Parathyroid adenoma (tissue), 2 donors: ENCODE data around the gene PPP1R14D.

ENCODE experiments used
- H2AFZ ChIP-seq: fragments of 300-600 bp; sonication (generic); one replicate; pipeline ENCODE4 v1.7.0; 2017; ENCODE audit warnings: antibody characterized with exemption, mild to moderate bottlenecking
- H3K27ac ChIP-seq: fragments of 300-600 bp; sonication (generic); one replicate; pipeline ENCODE4 v1.7.0; 2017
- H3K27me3 ChIP-seq: fragments of 300-600 bp; sonication (generic); one replicate; pipeline ENCODE4 v1.7.0; 2017; ENCODE audit warnings: low read length; ENCODE audit not compliant: control insufficient read depth, insufficient read depth
- H3K36me3 ChIP-seq: fragments of 300-600 bp; sonication (generic); one replicate; pipeline ENCODE4 v1.7.0; 2017; ENCODE audit warnings: low read length; ENCODE audit not compliant: control insufficient read depth, insufficient read depth
- H3K4me1 ChIP-seq: fragments of 300-600 bp; sonication (generic); one replicate; pipeline ENCODE4 v1.7.0; 2017; ENCODE audit warnings: control low read depth
- H3K4me2 ChIP-seq: fragments of 300-600 bp; sonication (generic); one replicate; pipeline ENCODE4 v1.7.0; 2017; ENCODE audit warnings: low read length
- H3K4me3 ChIP-seq: fragments of 300-600 bp; sonication (generic); one replicate; pipeline ENCODE4 v1.7.0; 2017; ENCODE audit warnings: low read depth, low read length
- H3K79me2 ChIP-seq: fragments of 300-600 bp; sonication (generic); one replicate; pipeline ENCODE4 v1.7.0; 2017; ENCODE audit warnings: control low read depth
- H3K9ac ChIP-seq: fragments of 300-600 bp; sonication (generic); one replicate; pipeline ENCODE4 v1.7.0; 2017; ENCODE audit warnings: mild to moderate bottlenecking
- H3K9me3 ChIP-seq: fragments of 300-600 bp; sonication (generic); one replicate; pipeline ENCODE4 v1.7.0; 2017; ENCODE audit warnings: low read length; ENCODE audit not compliant: control insufficient read depth
- TF ChIP-seq, protein P1 (sequence below): fragments of 300-600 bp; sonication (generic); IDR thresholded peaks from one replicate; pipeline ENCODE4 v1.7.0; 2017; ENCODE audit warnings: antibody characterized with exemption, mild to moderate bottlenecking
- donor health status: primary hyperparathyroidism.

The PPP1R14D gene

GRCh38 chr15:40857601-40858341, 29.3 kb upstream of the PPP1R14D start:
- TF ChIP-seq, protein P1, sequence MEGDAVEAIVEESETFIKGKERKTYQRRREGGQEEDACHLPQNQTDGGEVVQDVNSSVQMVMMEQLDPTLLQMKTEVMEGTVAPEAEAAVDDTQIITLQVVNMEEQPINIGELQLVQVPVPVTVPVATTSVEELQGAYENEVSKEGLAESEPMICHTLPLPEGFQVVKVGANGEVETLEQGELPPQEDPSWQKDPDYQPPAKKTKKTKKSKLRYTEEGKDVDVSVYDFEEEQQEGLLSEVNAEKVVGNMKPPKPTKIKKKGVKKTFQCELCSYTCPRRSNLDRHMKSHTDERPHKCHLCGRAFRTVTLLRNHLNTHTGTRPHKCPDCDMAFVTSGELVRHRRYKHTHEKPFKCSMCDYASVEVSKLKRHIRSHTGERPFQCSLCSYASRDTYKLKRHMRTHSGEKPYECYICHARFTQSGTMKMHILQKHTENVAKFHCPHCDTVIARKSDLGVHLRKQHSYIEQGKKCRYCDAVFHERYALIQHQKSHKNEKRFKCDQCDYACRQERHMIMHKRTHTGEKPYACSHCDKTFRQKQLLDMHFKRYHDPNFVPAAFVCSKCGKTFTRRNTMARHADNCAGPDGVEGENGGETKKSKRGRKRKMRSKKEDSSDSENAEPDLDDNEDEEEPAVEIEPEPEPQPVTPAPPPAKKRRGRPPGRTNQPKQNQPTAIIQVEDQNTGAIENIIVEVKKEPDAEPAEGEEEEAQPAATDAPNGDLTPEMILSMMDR = peak; percentile 87
- Histone ChIP-seq H2AFZ (no peak overlapping the region), H3K4me3 (no peak overlapping the region), H3K27ac (no peak overlapping the region), H3K4me1 (no peaks in the 10 kb centered on the region), H3K27me3 (no peaks in the 10 kb centered on the region), H3K79me2 (no peaks in the 10 kb centered on the region), H3K36me3 (no peaks in the 10 kb centered on the region), H3K9me3 (no peaks in the 10 kb centered on the region), H3K4me2 (no peak overlapping the region), H3K9ac (no peak overlapping the region)

GRCh38 chr15:40856746-40857145, 28.2 kb upstream of the PPP1R14D start:
- Histone ChIP-seq H3K9ac (no peak overlapping the region), H3K4me1 (no peaks in the 10 kb centered on the region)

GRCh38 chr15:40855706-40856234, 27.3 kb upstream of the PPP1R14D start:
- H3K27me3 ChIP-seq = no peaks in the 10 kb centered on the region
- H3K36me3 ChIP-seq = no peaks in the 10 kb centered on the region
- H3K9me3 ChIP-seq = no peaks in the 10 kb centered on the region
- no peak overlapping the region for H2AFZ ChIP-seq
- H3K4me1 ChIP-seq = no peaks in the 10 kb centered on the region
- no peak overlapping the region for H3K27ac ChIP-seq
- no peaks in the 10 kb centered on the region for H3K79me2 ChIP-seq
- H3K4me3 ChIP-seq = no peak overlapping the region
- TF ChIP-seq, protein P1 = no peak
- no peak overlapping the region for H3K9ac ChIP-seq
- H3K4me2 ChIP-seq = no peak overlapping the region

More at GRCh38 chr15:40856746-40857145, 28.2 kb upstream of the PPP1R14D start:
- H2AFZ ChIP-seq = no peak overlapping the region
- H3K27ac ChIP-seq = no peak overlapping the region
- H3K27me3 ChIP-seq = no peaks in the 10 kb centered on the region
- no peaks in the 10 kb centered on the region for H3K9me3 ChIP-seq
- H3K79me2 ChIP-seq = no peaks in the 10 kb centered on the region
- no peak overlapping the region for H3K4me3 ChIP-seq
- TF ChIP-seq, protein P1 = no peak
- no peak overlapping the region for H3K4me2 ChIP-seq
- no peaks in the 10 kb centered on the region for H3K36me3 ChIP-seq

DNA sequence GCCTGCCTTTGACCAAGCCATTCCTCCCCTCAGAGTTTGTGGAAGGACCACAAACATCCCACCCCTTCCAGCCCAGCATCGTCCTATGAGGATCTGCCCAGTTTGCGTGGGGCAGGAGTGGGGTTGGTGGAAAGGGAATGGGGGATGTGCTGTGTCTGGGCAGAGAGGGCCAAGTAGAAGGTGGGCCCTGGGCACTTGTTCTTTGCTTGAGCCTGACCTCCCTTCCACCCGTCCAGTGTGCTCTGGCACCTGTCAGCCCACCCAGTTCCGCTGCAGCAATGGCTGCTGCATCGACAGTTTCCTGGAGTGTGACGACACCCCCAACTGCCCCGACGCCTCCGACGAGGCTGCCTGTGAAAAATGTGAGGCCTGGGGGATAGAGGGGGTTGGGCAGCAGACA, 25.7 kb upstream of the PPP1R14D start:
- TF ChIP-seq, protein P1 = no peak
- H3K79me2 ChIP-seq = no peaks in the 10 kb centered on the region
- H3K27ac ChIP-seq = no peak overlapping the region
- no peaks in the 10 kb centered on the region for H3K4me1 ChIP-seq
- no peak overlapping the region for H3K4me2 ChIP-seq
- H3K9ac ChIP-seq = no peak overlapping the region
- no peak overlapping the region for H3K4me3 ChIP-seq
- no peaks in the 10 kb centered on the region for H3K9me3 ChIP-seq
- no peaks in the 10 kb centered on the region for H3K27me3 ChIP-seq
- no peaks in the 10 kb centered on the region for H3K36me3 ChIP-seq
- H2AFZ ChIP-seq = no peak overlapping the region
